ENCODE data around the gene RGS19.
"Not testable (repeated sequence)": the region's sequence is repeated elsewhere in the genome, so short reads cannot be mapped to it uniquely, and the experiment has no call there.

The RGS19 gene

GRCh38 chr20:64092258-64093012, 13.1 kb upstream of the RGS19 start:
- DNase-seq: no peak

- no peak for DNase-seq
These were observed 12.5 kb upstream of the RGS19 start for GRCh38 chr20:64091770-64092169.

- DNase-seq: no peak
These were observed 12.0 kb upstream of the RGS19 start for GRCh38 chr20:64091340-64091739.

- no peak for DNase-seq
These were observed 10.8 kb upstream of the RGS19 start for GRCh38 chr20:64090165-64090564.

DNA sequence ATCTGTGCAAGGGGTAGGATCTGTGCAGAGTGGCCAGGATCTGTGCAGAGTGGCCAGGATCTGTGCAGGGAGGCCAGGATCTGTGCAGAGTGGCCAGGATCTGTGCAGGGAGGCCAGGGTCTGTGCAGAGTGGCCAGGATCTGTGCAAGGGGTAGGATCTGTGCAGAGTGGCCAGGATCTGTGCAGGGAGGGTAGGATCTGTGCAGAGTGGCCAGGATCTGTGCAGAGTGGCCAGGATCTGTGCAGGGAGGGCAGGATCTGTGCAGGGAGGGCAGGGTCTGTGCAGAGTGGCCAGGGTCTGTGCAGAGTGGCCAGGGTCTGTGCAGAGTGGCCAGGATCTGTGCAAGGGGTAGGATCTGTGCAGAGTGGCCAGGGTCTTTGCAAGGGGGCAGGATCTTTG, 9.3 kb upstream of the RGS19 start:
- not testable (repeated sequence) for DNase-seq

GRCh38 chr20:64087226-64087825, 8.0 kb upstream of the RGS19 start:
- DNase-seq: not testable (repeated sequence)

DNA sequence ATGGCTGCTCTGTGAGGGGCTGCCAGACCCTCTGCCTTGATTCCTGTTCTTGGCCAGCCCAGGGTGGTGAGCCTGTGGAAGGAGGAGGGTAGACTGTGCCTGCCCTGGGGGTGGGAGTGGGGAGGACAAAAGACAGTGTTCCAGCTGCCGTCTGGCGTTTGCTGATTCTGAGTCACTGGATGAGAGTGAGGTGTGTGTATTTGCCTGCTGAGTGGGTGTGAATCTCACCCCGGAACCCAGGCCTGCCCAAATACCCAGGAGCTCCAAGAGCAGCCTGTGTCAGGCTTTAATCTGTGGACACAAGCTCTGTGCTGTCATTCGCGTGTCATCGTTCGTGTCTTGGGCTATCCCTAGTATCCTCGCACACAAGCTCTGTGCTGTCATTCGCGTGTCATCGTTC, 7.5 kb upstream of the RGS19 start:
- DNase-seq: no peak

GRCh38 chr20:64084685-64085152, 5.4 kb upstream of the RGS19 start:
- no peak for DNase-seq

GRCh38 chr20:64083804-64084684, 4.7 kb upstream of the RGS19 start, which contains the start of gene LKAAEAR1:
Gene LKAAEAR1 (minus strand): TSS chr20:64084398. CDS start chr20:64084219, 179 bp downstream.
- DNase-seq: no peak

- DNase-seq: peak; percentile 47 to 63
These were observed 4.1 kb upstream of the RGS19 start for GRCh38 chr20:64083378-64083803.

GRCh38 chr20:64082820-64083377, 3.6 kb upstream of the RGS19 start:
- peak in 1 of 2 donors; percentile 33 for DNase-seq

- peak in 1 of 2 donors; percentile 55 for DNase-seq
These were observed 2.9 kb upstream of the RGS19 start for GRCh38 chr20:64082126-64082731.

GRCh38 chr20:64081624-64081964, 2.3 kb upstream of the RGS19 start:
- no peak for DNase-seq

- DNase-seq: no peak
These were observed 1.7 kb upstream of the RGS19 start for GRCh38 chr20:64080813-64081623.

- peak in 1 of 2 donors; percentile 46 for DNase-seq
These were observed 895 bp upstream of the RGS19 start, which contains the start of gene OPRL1 for GRCh38 chr20:64080013-64080812. Gene OPRL1 (plus strand): TSS chr20:64080082. CDS start chr20:64092721, 12,639 bp downstream.

GRCh38 chr20:64078934-64079272, 415 bp downstream of the RGS19 start:
- DNase-seq: no peak

GRCh38 chr20:64077876-64078551, 1.3 kb downstream of the RGS19 start:
- DNase-seq: no peak

DNA sequence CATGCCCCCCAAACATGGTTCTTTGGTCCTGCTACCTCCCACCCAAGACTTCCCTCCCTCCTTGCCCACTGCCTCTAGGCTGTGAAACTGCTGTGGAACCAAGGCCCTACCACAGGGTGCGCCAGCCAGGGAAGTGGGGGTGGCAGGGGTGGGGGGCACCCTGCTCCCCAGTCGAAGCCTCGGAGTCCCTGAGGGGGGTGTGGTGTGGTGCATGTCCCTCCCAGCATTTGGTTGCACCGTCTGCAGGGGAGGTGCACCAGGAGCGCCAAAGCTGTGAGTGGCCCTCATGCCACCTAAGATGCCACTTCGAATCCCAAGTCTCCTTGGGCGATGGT, 1.8 kb downstream of the RGS19 start:
- DNase-seq: no peak

GRCh38 chr20:64077094-64077493, 2.2 kb downstream of the RGS19 start:
- peak; percentile 28 to 51 for DNase-seq
